LNCaP clone FGC (cell line): ENCODE measurements around the gene DOK3.
A peak's percentile ranks its signal among the peaks of the same experiment; 100 is the strongest.

Experiments
- DNase-seq: peaks from one replicate; pipeline ENCODE4 v3.0.0-alpha.2; 2011; ENCODE audit warnings: low read depth
- H3K4me3 ChIP-seq: 2 replicates; pipeline ENCODE4 v1.5.1; 2011; ENCODE audit warnings: mild to moderate bottlenecking, low read depth, low read length, control low read depth
- CTCF ChIP-seq: IDR thresholded peaks from 2 replicates; pipeline ENCODE4 v1.5.1; 2012; ENCODE audit warnings: mild to moderate bottlenecking; ENCODE audit not compliant: control insufficient read depth, insufficient read depth; ENCODE audit errors: extremely low read depth

Gene DOK3

GRCh38 chr5:177483994-177484901 lies 25.4 kb downstream of the DOK3 start:
- H3K4me3 ChIP-seq: no peak overlapping the region
- TF ChIP-seq CTCF: no peak
- DNase-seq: no peak

GRCh38 chr5:177483042-177483441 lies 26.6 kb downstream of the DOK3 start:
- no peak for TF ChIP-seq CTCF
- DNase-seq: no peak
- no peak overlapping the region for H3K4me3 ChIP-seq

GRCh38 chr5:177482359-177482795 lies 27.2 kb downstream of the DOK3 start:
- TF ChIP-seq CTCF: no peak
- no peak overlapping the region for H3K4me3 ChIP-seq
- DNase-seq: no peak

GRCh38 chr5:177479774-177480173 lies 29.9 kb downstream of the DOK3 start:
- DNase-seq: no peak
- no peak overlapping the region for H3K4me3 ChIP-seq
- no peak for TF ChIP-seq CTCF

GRCh38 chr5:177478711-177479646 lies 30.6 kb downstream of the DOK3 start:
- H3K4me3 ChIP-seq: no peak overlapping the region
- TF ChIP-seq CTCF: no peak
- DNase-seq: peak; percentile 71

- no peak overlapping the region for H3K4me3 ChIP-seq
- TF ChIP-seq CTCF: no peak
- DNase-seq: no peak
Measured at GRCh38 chr5:177477701-177478477, 31.7 kb downstream of the DOK3 start.
